Neuronal stem cell (in vitro differentiated cells): ENCODE measurements around the gene ZNF835.

Experiments
- DNase-seq: peaks from one replicate; pipeline ENCODE4 v3.0.0-alpha.2; 2013; ENCODE audit warnings: low spot score
- H2AFZ ChIP-seq: one replicate; pipeline ENCODE4 v1.6.1; 2013; ENCODE audit warnings: mild to moderate bottlenecking, low read length, inconsistent platforms
- H2AK5ac ChIP-seq: 2 replicates; pipeline ENCODE4 v1.6.1; 2013; ENCODE audit warnings: low read depth, mild to moderate bottlenecking, inconsistent platforms, low read length, moderate library complexity, mixed read lengths
- H2BK120ac ChIP-seq: 2 replicates; pipeline ENCODE4 v1.6.1; 2013; ENCODE audit warnings: low read depth, mild to moderate bottlenecking, inconsistent platforms, low read length, moderate library complexity, mixed read lengths
- H2BK12ac ChIP-seq: one replicate; pipeline ENCODE4 v1.6.1; 2013; ENCODE audit warnings: low read length, inconsistent platforms
- H2BK15ac ChIP-seq: 2 replicates; pipeline ENCODE4 v1.6.1; 2013; ENCODE audit warnings: mild to moderate bottlenecking, low read length, inconsistent platforms, mixed read lengths
- H2BK5ac ChIP-seq: one replicate; pipeline ENCODE4 v1.6.1; 2013; ENCODE audit warnings: inconsistent platforms, mild to moderate bottlenecking, low read length, moderate library complexity
- H3K14ac ChIP-seq: one replicate; pipeline ENCODE4 v1.6.1; 2013; ENCODE audit warnings: low read length, inconsistent platforms
- H3K18ac ChIP-seq: 2 replicates; pipeline ENCODE4 v1.6.1; 2013; ENCODE audit warnings: low read length, inconsistent platforms
- H3K23ac ChIP-seq: 2 replicates; pipeline ENCODE4 v1.6.1; 2013; ENCODE audit warnings: low read depth, mild to moderate bottlenecking, mixed read lengths, low read length, inconsistent platforms; ENCODE audit not compliant: poor library complexity
- H3K27ac ChIP-seq: replicated peaks from 3 replicates; pipeline ENCODE4 v1.5.1; 2013; ENCODE audit warnings: low read length, inconsistent platforms
- H3K27me3 ChIP-seq, 3 experiments: 2 replicates each; pipeline ENCODE4 v1.6.1; 2013; ENCODE audit warnings: low read length in 3 of 3, mild to moderate bottlenecking in 2 of 3, inconsistent platforms in 1 of 3, low read depth in 1 of 3, mixed read lengths in 1 of 3, moderate library complexity in 1 of 3; ENCODE audit not compliant: control insufficient read depth in 3 of 3, insufficient read depth in 3 of 3
- H3K36me3 ChIP-seq, 2 donors: replicated peaks in 1 of 2; 2 replicates each; pipeline ENCODE4 v1.6.1; 2013; ENCODE audit warnings: low read length in 2 of 2; ENCODE audit not compliant: control insufficient read depth in 2 of 2, insufficient read depth in 2 of 2
- H3K4ac ChIP-seq: 2 replicates; pipeline ENCODE4 v1.6.1; 2013; ENCODE audit warnings: inconsistent platforms, mild to moderate bottlenecking, low read length, moderate library complexity
- H3K4me1 ChIP-seq, 2 donors: 1 replicate in 1 of 2; 2 replicates in 1 of 2; pipeline ENCODE4 v1.6.1; 2013; ENCODE audit warnings: low read length in 2 of 2, low read depth in 1 of 2; ENCODE audit not compliant: control insufficient read depth in 2 of 2, insufficient read depth in 1 of 2
- H3K4me2 ChIP-seq: one replicate; pipeline ENCODE4 v1.6.1; 2013; ENCODE audit warnings: mild to moderate bottlenecking, low read length, inconsistent platforms; ENCODE audit not compliant: insufficient read depth, poor library complexity, severe bottlenecking
- H3K4me3 ChIP-seq, 2 donors: 2 replicates each; pipeline ENCODE4 v1.5.1; 2013; ENCODE audit warnings: low read length in 2 of 2, mild to moderate bottlenecking in 2 of 2, inconsistent platforms in 1 of 2, moderate library complexity in 1 of 2
- H3K79me1 ChIP-seq: one replicate; pipeline ENCODE4 v1.6.1; 2013; ENCODE audit warnings: low read depth, mild to moderate bottlenecking, inconsistent platforms, low read length, moderate library complexity
- H3K9ac ChIP-seq: one replicate; pipeline ENCODE4 v1.6.1; 2013; ENCODE audit warnings: mild to moderate bottlenecking, low read depth, low read length, inconsistent platforms; ENCODE audit not compliant: poor library complexity
- H3K9me3 ChIP-seq, 2 donors: replicated peaks in 1 of 2; 2 replicates each; pipeline versions ENCODE3 to v1.6.1; 2013; ENCODE audit warnings: low read length in 2 of 2, mild to moderate bottlenecking in 2 of 2, inconsistent platforms in 1 of 2, low read depth in 1 of 2, mixed read lengths in 1 of 2, moderate library complexity in 1 of 2; ENCODE audit not compliant: control insufficient read depth in 2 of 2, insufficient read depth in 1 of 2
- H4K8ac ChIP-seq: one replicate; pipeline ENCODE4 v1.6.1; 2013; ENCODE audit warnings: low read depth, mild to moderate bottlenecking, inconsistent platforms, low read length, moderate library complexity
- H4K91ac ChIP-seq: one replicate; pipeline ENCODE4 v1.6.1; 2013; ENCODE audit warnings: low read length, low read depth, mild to moderate bottlenecking, inconsistent platforms; ENCODE audit not compliant: poor library complexity
- WGBS, 2 donors: extraction: QIAGEN DNeasy Blood & Tissue Kit; methylation state at CpG; one replicate each; pipeline ENCODE4 v1.1.7; 2013; ENCODE audit warnings: missing lambda C conversion rate in 2 of 2, mixed read lengths in 1 of 2; ENCODE audit not compliant: insufficient read length in 2 of 2, insufficient replicate concordance in 1 of 2; ENCODE audit errors: extremely low coverage in 2 of 2; 5-methylcytosine and 5-hydroxymethylcytosine counted together

The ZNF835 gene

GRCh38 chr19:56699552-56699951 is 28.0 kb upstream of the ZNF835 start:
- Histone ChIP-seq H3K27me3 (no peaks in the 10 kb centered on the region), H2BK120ac (no peak overlapping the region), H3K4ac (no peak overlapping the region), H3K27ac (no peak overlapping the region), H3K9me3 (peaks cover 6 to 8% of the 10 kb centered on the region in 2 donors), H2BK12ac (no peak overlapping the region), H3K9ac (no peak overlapping the region), H3K36me3 (no peaks in the 10 kb centered on the region), H3K4me3 (no peak overlapping the region), H2AFZ (no peak overlapping the region), H4K8ac (no peak overlapping the region), H3K4me1 (peaks cover 0 to 13% of the 10 kb centered on the region in 2 donors), H2BK15ac (no peak overlapping the region), H3K18ac (no peak overlapping the region), H3K23ac (no peak overlapping the region), H3K4me2 (no peak overlapping the region), H3K79me1 (no peaks in the 10 kb centered on the region), H2BK5ac (no peak overlapping the region), H4K91ac (no peak overlapping the region), H3K14ac (no peak overlapping the region), H2AK5ac (no peak overlapping the region)
- WGBS, 2 donors: no CpG with 5 or more reads among the region's 3 CpGs
- no peak for DNase-seq

GRCh38 chr19:56692206-56692895 is 20.8 kb upstream of the ZNF835 start:
- Histone ChIP-seq H3K9ac (no peak overlapping the region), H2BK12ac (no peak overlapping the region), H3K4me2 (no peak overlapping the region), H3K27me3 (peaks cover 0 to 2% (median 0%) of the 10 kb centered on the region in 3 experiments), H3K4ac (no peak overlapping the region), H4K8ac (no peak overlapping the region), H3K23ac (no peak overlapping the region), H4K91ac (no peak overlapping the region), H3K36me3 (no peaks in the 10 kb centered on the region), H2AFZ (peak overlapping the region; percentile 71), H2BK120ac (no peak overlapping the region), H3K18ac (no peak overlapping the region), H3K9me3 (peaks cover 15 to 17% of the 10 kb centered on the region in 2 donors), H3K4me3 (no peak overlapping the region), H2AK5ac (no peak overlapping the region), H2BK5ac (no peak overlapping the region), H3K4me1 (peaks cover 0 to 9% of the 10 kb centered on the region in 2 donors), H3K79me1 (no peaks in the 10 kb centered on the region), H2BK15ac (no peak overlapping the region), H3K14ac (no peak overlapping the region), H3K27ac (peak overlapping the region; percentile 34)
- DNase-seq: no peak
- no CpG with 5 or more reads among the region's 8 CpGs for WGBS, 2 donors

GRCh38 chr19:56690670-56691069 is 19.1 kb upstream of the ZNF835 start:
- Histone ChIP-seq H3K9me3 (peaks cover 15 to 18% of the 10 kb centered on the region in 2 donors), H3K14ac (no peak overlapping the region), H4K8ac (no peak overlapping the region), H2BK15ac (no peak overlapping the region), H4K91ac (no peak overlapping the region), H3K4me1 (peaks cover 0 to 9% of the 10 kb centered on the region in 2 donors), H3K18ac (no peak overlapping the region), H3K4me2 (no peak overlapping the region), H3K27ac (no peak overlapping the region), H2AFZ (no peak overlapping the region), H3K9ac (no peak overlapping the region), H3K4ac (no peak overlapping the region), H2BK120ac (no peak overlapping the region), H2BK12ac (no peak overlapping the region), H3K4me3 (no peak overlapping the region), H3K27me3 (peaks cover 0 to 2% (median 0%) of the 10 kb centered on the region in 3 experiments), H2AK5ac (no peak overlapping the region), H3K36me3 (no peaks in the 10 kb centered on the region), H2BK5ac (no peak overlapping the region), H3K79me1 (no peaks in the 10 kb centered on the region), H3K23ac (no peak overlapping the region)
- no CpG with 5 or more reads among the region's 10 CpGs for WGBS, 2 donors
- DNase-seq: no peak

- no peak for DNase-seq
- no CpG with 5 or more reads among the region's 10 CpGs for WGBS, 2 donors
- H3K4me3 ChIP-seq: no peak overlapping the region
- H3K9me3 ChIP-seq: peaks cover 15 to 20% of the 10 kb centered on the region in 2 donors
- H3K4me2 ChIP-seq: no peak overlapping the region
- no peak overlapping the region for H2BK12ac ChIP-seq
- peaks cover 0 to 9% of the 10 kb centered on the region in 2 donors for H3K4me1 ChIP-seq
- H2BK15ac ChIP-seq: no peak overlapping the region
- no peak overlapping the region for H3K14ac ChIP-seq
- no peak overlapping the region for H3K4ac ChIP-seq
- H2AK5ac ChIP-seq: no peak overlapping the region
- H4K91ac ChIP-seq: no peak overlapping the region
- no peak overlapping the region for H2BK120ac ChIP-seq
- H4K8ac ChIP-seq: no peak overlapping the region
- H2AFZ ChIP-seq: peak overlapping the region; percentile 60
- no peak overlapping the region for H3K23ac ChIP-seq
- no peak overlapping the region for H3K18ac ChIP-seq
- peaks cover 0 to 2% (median 0%) of the 10 kb centered on the region in 3 experiments for H3K27me3 ChIP-seq
- H3K27ac ChIP-seq: no peak overlapping the region
- no peak overlapping the region for H2BK5ac ChIP-seq
- H3K9ac ChIP-seq: no peak overlapping the region
- no peaks in the 10 kb centered on the region for H3K36me3 ChIP-seq
- no peaks in the 10 kb centered on the region for H3K79me1 ChIP-seq
These were observed 17.6 kb upstream of the ZNF835 start for GRCh38 chr19:56689198-56689597.
